HG03095 (cell line): ENCODE measurements around the gene LTO1.

Experiments used
- ATAC-seq: cut with Tn5 transposase; IDR thresholded peaks from one replicate; pipeline ENCODE4 v1.9.1; 2021; ENCODE audit warnings: moderate library complexity; ENCODE audit not compliant: unreplicated experiment

The LTO1 gene

GRCh38 chr11:69647390-69647748 lies 27.8 kb downstream of the LTO1 start:
- ATAC-seq = no peak

GRCh38 chr11:69646493-69647389 lies 28.4 kb downstream of the LTO1 start:
- ATAC-seq = no peak

- no peak for ATAC-seq
Observed at GRCh38 chr11:69645801-69646492, 29.2 kb downstream of the LTO1 start.

- no peak for ATAC-seq
Observed at GRCh38 chr11:69644962-69645675, 30.0 kb downstream of the LTO1 start.

GRCh38 chr11:69644071-69644961 lies 30.8 kb downstream of the LTO1 start:
- ATAC-seq = no peak

- no peak for ATAC-seq
Observed at GRCh38 chr11:69643646-69644045, 31.5 kb downstream of the LTO1 start.

- peak; percentile 57 for ATAC-seq
Observed at GRCh38 chr11:69642913-69643632, 32.1 kb downstream of the LTO1 start.

- ATAC-seq = no peak
Observed at GRCh38 chr11:69642549-69642912, 32.6 kb downstream of the LTO1 start.

- ATAC-seq = no peak
Observed at GRCh38 chr11:69641681-69642548, 33.2 kb downstream of the LTO1 start.

GRCh38 chr11:69640995-69641581 lies 34.1 kb downstream of the LTO1 start, which contains the start of gene CCND1:
CCND1 (plus strand) TSS chr11:69641156; CDS start chr11:69641314, 158 bp downstream.
- no peak for ATAC-seq

GRCh38 chr11:69640260-69640994 lies 34.7 kb downstream of the LTO1 start:
- no peak for ATAC-seq

GRCh38 chr11:69639831-69640230 lies 35.3 kb downstream of the LTO1 start:
- no peak for ATAC-seq

GRCh38 chr11:69638941-69639681 lies 36.0 kb downstream of the LTO1 start:
- no peak for ATAC-seq

- no peak for ATAC-seq
Observed at GRCh38 chr11:69637941-69638871, 36.9 kb downstream of the LTO1 start.

GRCh38 chr11:69637198-69637940 lies 37.8 kb downstream of the LTO1 start:
- ATAC-seq = no peak
